Nephron (organoid): Measurements from ENCODE around the gene JARID2.
A peak's percentile ranks its signal among the peaks of the same experiment; 100 is the strongest.

ENCODE experiments used
- H3K27ac Mint-ChIP-seq, 3 experiments: 2 replicates each; pipeline ENCODE4 v1.8.0; 2020; ENCODE audit warnings: mixed read lengths in 3 of 3, mild to moderate bottlenecking in 2 of 3, moderate library complexity in 1 of 3
- H3K27me3 Mint-ChIP-seq: 2 replicates; pipeline ENCODE4 v1.8.0; 2021; ENCODE audit warnings: low read depth, mild to moderate bottlenecking, moderate library complexity, mixed read lengths
- H3K36me3 Mint-ChIP-seq: 2 replicates; pipeline ENCODE4 v1.8.0; 2020; ENCODE audit warnings: low read depth, mixed read lengths
- H3K4me1 Mint-ChIP-seq: 2 replicates; pipeline ENCODE4 v1.8.0; 2020; ENCODE audit warnings: mixed read lengths
- H3K4me3 Mint-ChIP-seq, 3 experiments: 2 replicates each; pipeline ENCODE4 v1.8.0; 2020; ENCODE audit warnings: mild to moderate bottlenecking in 3 of 3, mixed read lengths in 3 of 3, moderate library complexity in 2 of 3
- H3K9me3 Mint-ChIP-seq: 2 replicates; pipeline ENCODE4 v1.8.0; 2020; ENCODE audit warnings: mixed read lengths
- TF ChIP-seq, protein P1 (sequence below), 3 experiments: fragments of 200-600 bp; sonication (generic); IDR thresholded peaks; one replicate each; pipeline ENCODE4 v1.5.0; 2021; ENCODE audit warnings: antibody characterized with exemption in 3 of 3; ENCODE audit not compliant: unreplicated experiment in 3 of 3

Gene JARID2

GRCh38 chr6:15310680-15311079 is 64.8 kb downstream of the JARID2 start:
- TF ChIP-seq, protein P1, sequence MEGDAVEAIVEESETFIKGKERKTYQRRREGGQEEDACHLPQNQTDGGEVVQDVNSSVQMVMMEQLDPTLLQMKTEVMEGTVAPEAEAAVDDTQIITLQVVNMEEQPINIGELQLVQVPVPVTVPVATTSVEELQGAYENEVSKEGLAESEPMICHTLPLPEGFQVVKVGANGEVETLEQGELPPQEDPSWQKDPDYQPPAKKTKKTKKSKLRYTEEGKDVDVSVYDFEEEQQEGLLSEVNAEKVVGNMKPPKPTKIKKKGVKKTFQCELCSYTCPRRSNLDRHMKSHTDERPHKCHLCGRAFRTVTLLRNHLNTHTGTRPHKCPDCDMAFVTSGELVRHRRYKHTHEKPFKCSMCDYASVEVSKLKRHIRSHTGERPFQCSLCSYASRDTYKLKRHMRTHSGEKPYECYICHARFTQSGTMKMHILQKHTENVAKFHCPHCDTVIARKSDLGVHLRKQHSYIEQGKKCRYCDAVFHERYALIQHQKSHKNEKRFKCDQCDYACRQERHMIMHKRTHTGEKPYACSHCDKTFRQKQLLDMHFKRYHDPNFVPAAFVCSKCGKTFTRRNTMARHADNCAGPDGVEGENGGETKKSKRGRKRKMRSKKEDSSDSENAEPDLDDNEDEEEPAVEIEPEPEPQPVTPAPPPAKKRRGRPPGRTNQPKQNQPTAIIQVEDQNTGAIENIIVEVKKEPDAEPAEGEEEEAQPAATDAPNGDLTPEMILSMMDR (IDR thresholded peaks at IDR 0.05; ENCODE audit: unreplicated experiment in 3 of 3), result no peak
- H3K36me3 Mint-ChIP-seq, result peaks cover 4% of the 10 kb centered on the region

GRCh38 chr6:15312500-15312899 is 66.6 kb downstream of the JARID2 start:
- H3K4me3 Mint-ChIP-seq, result no peak overlapping the region
- H3K27me3 Mint-ChIP-seq, result no peaks in the 10 kb centered on the region
- TF ChIP-seq, protein P1 (IDR thresholded peaks at IDR 0.05; ENCODE audit: unreplicated experiment in 3 of 3), result no peak
- H3K4me1 Mint-ChIP-seq, result peaks cover 55% of the 10 kb centered on the region
- H3K27ac Mint-ChIP-seq, result peak overlapping the region; percentile 39 to 80 (median 60)
- peaks cover 4% of the 10 kb centered on the region for H3K36me3 Mint-ChIP-seq
- H3K9me3 Mint-ChIP-seq, result no peaks in the 10 kb centered on the region

More at GRCh38 chr6:15310680-15311079, 64.8 kb downstream of the JARID2 start:
- Mint-ChIP-seq H3K9me3 (no peaks in the 10 kb centered on the region), H3K27ac (no peak overlapping the region), H3K4me1 (peaks cover 63% of the 10 kb centered on the region), H3K27me3 (no peaks in the 10 kb centered on the region), H3K4me3 (no peak overlapping the region)

DNA sequence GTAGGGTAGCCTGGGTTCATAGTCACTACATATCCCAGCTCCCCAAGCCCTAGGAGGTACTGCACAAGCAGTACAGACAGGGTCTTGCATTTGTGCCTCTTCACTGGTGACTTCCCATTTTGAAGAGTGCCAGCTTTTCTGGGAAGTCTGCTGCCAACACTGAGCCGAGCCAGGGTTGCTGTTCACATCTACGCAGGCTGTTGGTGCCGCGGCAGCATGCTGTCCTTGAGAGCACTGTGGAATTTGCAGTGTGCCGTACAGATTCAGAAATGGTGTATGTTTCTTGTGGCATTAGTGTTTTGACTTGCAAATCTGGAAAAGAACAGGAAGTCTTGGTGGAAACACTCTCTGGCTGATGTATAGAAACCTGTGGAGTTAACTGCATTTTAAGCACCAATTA is 67.5 kb downstream of the JARID2 start:
- TF ChIP-seq, protein P1 (IDR thresholded peaks at IDR 0.05; ENCODE audit: unreplicated experiment in 3 of 3), result no peak
- no peaks in the 10 kb centered on the region for H3K9me3 Mint-ChIP-seq
- no peaks in the 10 kb centered on the region for H3K27me3 Mint-ChIP-seq
- peaks cover 4% of the 10 kb centered on the region for H3K36me3 Mint-ChIP-seq
- peak overlapping the region; percentile 39 to 80 (median 60) for H3K27ac Mint-ChIP-seq
- no peak overlapping the region for H3K4me3 Mint-ChIP-seq
- peaks cover 55% of the 10 kb centered on the region for H3K4me1 Mint-ChIP-seq

- no peaks in the 10 kb centered on the region for H3K27me3 Mint-ChIP-seq
- H3K4me3 Mint-ChIP-seq, result no peak overlapping the region
- no peaks in the 10 kb centered on the region for H3K9me3 Mint-ChIP-seq
- peaks cover 62% of the 10 kb centered on the region for H3K4me1 Mint-ChIP-seq
- TF ChIP-seq, protein P1 (IDR thresholded peaks at IDR 0.05; ENCODE audit: unreplicated experiment in 3 of 3), result no peak
- H3K27ac Mint-ChIP-seq, result no peak overlapping the region
- H3K36me3 Mint-ChIP-seq, result peaks cover 4% of the 10 kb centered on the region
Measured at GRCh38 chr6:15316754-15317153, 70.9 kb downstream of the JARID2 start.

- H3K9me3 Mint-ChIP-seq, result no peaks in the 10 kb centered on the region
- no peak overlapping the region for H3K27ac Mint-ChIP-seq
- no peaks in the 10 kb centered on the region for H3K27me3 Mint-ChIP-seq
- TF ChIP-seq, protein P1 (IDR thresholded peaks at IDR 0.05; ENCODE audit: unreplicated experiment in 3 of 3), result no peak
- peaks cover 62% of the 10 kb centered on the region for H3K4me1 Mint-ChIP-seq
- peaks cover 4% of the 10 kb centered on the region for H3K36me3 Mint-ChIP-seq
- no peak overlapping the region for H3K4me3 Mint-ChIP-seq
Measured at GRCh38 chr6:15317251-15317650, 71.4 kb downstream of the JARID2 start.
